Breast epithelium (tissue), 3 donors: ENCODE data around the gene POMGNT1.

Experiments
- CTCF ChIP-seq, 3 donors: fragments of 450-650 bp; IDR thresholded peaks; one replicate each; pipeline ENCODE4 v1.5.1; 2016 to 2017; ENCODE audit warnings: antibody characterized with exemption in 3 of 3, mild to moderate bottlenecking in 3 of 3, moderate library complexity in 3 of 3
- POLR2A ChIP-seq: fragments of 450-650 bp; IDR thresholded peaks from one replicate; pipeline ENCODE4 v1.6.1; 2016; ENCODE audit warnings: antibody characterized with exemption, mild to moderate bottlenecking, moderate library complexity
- POLR2AphosphoS5 ChIP-seq, 3 donors: sonication (generic); formaldehyde crosslinking; IDR thresholded peaks; one replicate each; pipeline ENCODE4 v1.6.1; 2017; ENCODE audit warnings: antibody characterized with exemption in 3 of 3

GRCh38 chr1:46211051-46211450 is 12.8 kb upstream of the POMGNT1 start:
- TF ChIP-seq CTCF (IDR thresholded peaks at IDR 0.05) (no peak), POLR2AphosphoS5 (IDR thresholded peaks at IDR 0.05) (no peak), POLR2A (no peak)
